B cell (primary cell): ENCODE measurements around the gene ANKS4B. TPM values are rescaled to one million over a fixed set of nuclear protein-coding genes. Genes with fewer than 3 reads are reported as not detected.

Experiments used
- ATAC-seq: fragments of 200-7000 bp; cut with Tn5 transposase; one replicate; pipeline ENCODE4 v1.10.0; 2021; ENCODE audit warnings: low read depth, mild to moderate bottlenecking, moderate number of reproducible peaks, moderate library complexity
- CTCF ChIA-PET: fragments of 350-600 bp; sonication (Branson Sonifier 250); formaldehyde crosslinking; loops from one replicate; lab custom pipeline; 2021; ENCODE audit warnings: antibody characterized with exemption, inconsistent platforms; lab: Charles Lee
- POLR2A ChIA-PET: fragments of 350-600 bp; sonication (Branson Sonifier 250); formaldehyde crosslinking; loops from one replicate; lab custom pipeline; 2021; ENCODE audit warnings: antibody characterized with exemption; lab: Charles Lee
- DNase-seq: peaks from one replicate; pipeline ENCODE4 v3.0.0; 2013
- H2AFZ ChIP-seq: 2 replicates; pipeline ENCODE4 v1.6.1; 2012; ENCODE audit warnings: mild to moderate bottlenecking, low read depth, low read length; ENCODE audit not compliant: insufficient read depth, poor library complexity, severe bottlenecking
- H3K27ac ChIP-seq, 2 donors: 1 replicate in 1 of 2; 2 replicates in 1 of 2; pipeline ENCODE4 v1.5.1; 2012 to 2013; ENCODE audit warnings: low read length in 2 of 2, mild to moderate bottlenecking in 2 of 2, moderate library complexity in 1 of 2
- H3K27me3 ChIP-seq, 4 experiments: fragments of 200-600 bp in 1 of 4; sonication (generic) in 1 of 4; replicated peaks in 1 of 4; 1 replicate in 2 of 4; 2 replicates in 2 of 4; pipeline versions ENCODE4 v1.6.1 to v1.7.0; 2013 to 2016; ENCODE audit warnings: low read length in 3 of 4, mild to moderate bottlenecking in 2 of 4, mixed read lengths in 1 of 4, moderate library complexity in 1 of 4; ENCODE audit not compliant: insufficient read depth in 4 of 4, control insufficient read depth in 3 of 4; ENCODE audit errors: control extremely low read depth in 1 of 4
- H3K36me3 ChIP-seq, 2 experiments: replicated peaks in 1 of 2; 1 replicate in 1 of 2; 2 replicates in 1 of 2; pipeline versions ENCODE4 v1.6.1 to v1.7.1; 2013; ENCODE audit warnings: low read length in 1 of 2; ENCODE audit not compliant: insufficient read depth in 2 of 2, control insufficient read depth in 1 of 2; ENCODE audit errors: control extremely low read depth in 1 of 2, extremely low read depth in 1 of 2
- H3K4me1 ChIP-seq, 2 donors: fragments of 200-600 bp in 1 of 2; sonication (generic) in 1 of 2; 1 replicate in 1 of 2; 2 replicates in 1 of 2; pipeline versions ENCODE4 v1.5.1 to v1.6.1; 2013 to 2017; ENCODE audit warnings: low read length in 2 of 2; ENCODE audit not compliant: control insufficient read depth in 2 of 2, insufficient read depth in 2 of 2
- H3K4me2 ChIP-seq: replicated peaks from 2 replicates; pipeline ENCODE3; 2012; ENCODE audit warnings: mild to moderate bottlenecking, low read depth, low read length; ENCODE audit not compliant: poor library complexity, severe bottlenecking
- H3K4me3 ChIP-seq, 5 experiments: fragments of 200-600 bp in 1 of 5; sonication (generic) in 1 of 5; 1 replicate in 3 of 5; 2 replicates in 2 of 5; pipeline versions ENCODE4 v1.5.1 to v1.7.0; 2011 to 2016; ENCODE audit warnings: low read length in 4 of 5, mild to moderate bottlenecking in 4 of 5, low read depth in 2 of 5, control low read depth in 1 of 5, moderate library complexity in 1 of 5; ENCODE audit not compliant: insufficient read depth in 1 of 5; ENCODE audit errors: control extremely low read depth in 1 of 5, extremely low read depth in 1 of 5
- H3K79me2 ChIP-seq: fragments of 200-600 bp; sonication (generic); one replicate; pipeline ENCODE4 v1.6.0; 2016; ENCODE audit warnings: low read length; ENCODE audit not compliant: control insufficient read depth, insufficient read depth
- H3K9ac ChIP-seq: fragments of 200-600 bp; sonication (generic); 2 replicates; pipeline ENCODE4 v1.6.1; 2017; ENCODE audit warnings: mild to moderate bottlenecking, low read length, moderate library complexity
- H3K9me3 ChIP-seq, 3 donors: one replicate each; pipeline versions ENCODE4 v1.6.1 to v1.7.1; 2013; ENCODE audit warnings: low read length in 2 of 3; ENCODE audit not compliant: control insufficient read depth in 2 of 3, insufficient read depth in 1 of 3; ENCODE audit errors: control extremely low read depth in 1 of 3
- H4K20me1 ChIP-seq: 2 replicates; pipeline ENCODE4 v1.6.0; 2012; ENCODE audit warnings: mild to moderate bottlenecking, low read length; ENCODE audit not compliant: insufficient read depth, control insufficient read depth, poor library complexity, severe bottlenecking
- H3K27ac Mint-ChIP-seq: one replicate; pipeline ENCODE4 v1.8.0; 2021; ENCODE audit warnings: mixed read lengths
- H3K27me3 Mint-ChIP-seq: one replicate; pipeline ENCODE4 v1.8.0; 2021; ENCODE audit warnings: mixed read lengths
- H3K4me1 Mint-ChIP-seq: one replicate; pipeline ENCODE4 v1.8.0; 2021; ENCODE audit warnings: mixed read lengths
- H3K4me3 Mint-ChIP-seq: one replicate; pipeline ENCODE4 v1.8.0; 2021; ENCODE audit warnings: mixed read lengths
- H3K9me3 Mint-ChIP-seq: one replicate; pipeline ENCODE4 v1.8.0; 2022; ENCODE audit warnings: mixed read lengths; ENCODE audit not compliant: insufficient read depth
- EZH2 ChIP-seq: IDR thresholded peaks from 2 replicates; pipeline ENCODE4 v1.6.1; 2012; ENCODE audit warnings: borderline replicate concordance, low read depth, mild to moderate bottlenecking, moderate library complexity, low read length; ENCODE audit not compliant: insufficient read depth, poor library complexity, severe bottlenecking
- WGBS: methylation state at CpG from one replicate; pipeline ENCODE4 v1.1.5; 2013; ENCODE audit warnings: missing lambda C conversion rate; ENCODE audit not compliant: insufficient coverage; 5-methylcytosine and 5-hydroxymethylcytosine counted together
- intact Hi-C: fragments of 100-400 bp; cut with micrococcal nuclease; formaldehyde crosslinking; loops from one replicate; pipeline ENCODE4 v1.10.0; 2022
- polyA plus RNA-seq: library from polyadenylated mRNA; depleted of rRNA; stranded (reverse); fragments of >200 nt; gene quantifications from 2 replicates; pipeline ENCODE4 v1.2.3, GENCODE V29; 2012
- total RNA-seq, 2 donors: library from RNA; stranded (reverse); fragments of 120-200 nt in 1 of 2; gene quantifications; 1 replicate in 1 of 2; 2 replicates in 1 of 2; pipeline versions ENCODE4 v1.2.3 to v1.2.4, GENCODE V29; 2013 to 2022
- TF ChIP-seq, protein P1 (sequence below): fragments of 200-600 bp; IDR thresholded peaks from one replicate; pipeline ENCODE4 v1.8.0; 2022; ENCODE audit warnings: antibody characterized with exemption, mild to moderate bottlenecking

The ANKS4B gene
- total and polyA plus RNA-seq, 2 donors (not counting 1 experiment from before 2014, with no cell fraction given): not detected

DNA sequence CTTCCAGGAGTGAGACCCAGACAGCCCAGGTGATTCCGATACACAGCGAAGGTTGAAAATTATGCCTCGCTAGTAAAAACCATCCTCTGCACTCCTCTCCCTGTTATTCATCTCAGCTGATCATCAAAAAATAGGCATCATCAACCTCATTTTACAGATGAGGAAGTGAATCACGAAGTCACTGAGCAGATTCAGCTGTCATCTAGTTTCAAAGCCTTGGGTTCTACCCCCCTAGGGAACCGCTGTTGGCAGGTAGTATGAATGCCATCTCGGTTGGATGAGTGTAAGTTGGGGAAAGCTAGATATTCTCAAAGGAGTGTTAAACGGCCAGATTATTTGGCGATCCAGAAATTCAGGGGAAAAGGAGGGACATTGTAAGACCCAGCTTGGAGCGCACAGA is 42.6 kb downstream of the ANKS4B start:
- no peaks in the 10 kb centered on the region for H4K20me1 ChIP-seq
- H3K4me1 Mint-ChIP-seq: peaks cover 39% of the 10 kb centered on the region
- H3K27ac ChIP-seq: no peak overlapping the region
- peaks cover 21% of the 10 kb centered on the region for H3K27me3 Mint-ChIP-seq
- intact Hi-C loops: no loop called here
- H3K4me1 ChIP-seq: peaks cover 34 to 36% of the 10 kb centered on the region in 2 donors
- H3K9me3 ChIP-seq: peaks cover 0 to 4% (median 0%) of the 10 kb centered on the region in 3 donors
- peaks cover 0 to 17% (median 5%) of the 10 kb centered on the region in 4 experiments for H3K27me3 ChIP-seq
- no peak overlapping the region for H3K4me3 ChIP-seq
- H3K4me2 ChIP-seq: no peak overlapping the region
- no peak overlapping the region for H3K9ac ChIP-seq
- ChIA-PET POLR2A (interaction anchor here (0.6 kb wide), 1 partner anchor 25 kb away, joined by 8 read pairs; no protein-coding TSS in a partner anchor), CTCF (interaction anchor here (0.8 to 6.9 kb wide), 6 partner anchors 8 to 88 kb away, joined by 3 to 65 read pairs (median 6); no protein-coding TSS in a partner anchor)
- no peaks in the 10 kb centered on the region for H3K9me3 Mint-ChIP-seq
- H3K27ac Mint-ChIP-seq: peak overlapping the region; percentile 62
- peaks cover 7% of the 10 kb centered on the region for H3K79me2 ChIP-seq
- no peak overlapping the region for H2AFZ ChIP-seq
- no peaks in the 10 kb centered on the region for H3K36me3 ChIP-seq
- 59% methylated on average over 6 of the region's 9 CpGs for WGBS
- H3K4me3 Mint-ChIP-seq: peak overlapping the region; percentile 76
- peak; percentile 51 for ATAC-seq
- TF ChIP-seq, protein P1, sequence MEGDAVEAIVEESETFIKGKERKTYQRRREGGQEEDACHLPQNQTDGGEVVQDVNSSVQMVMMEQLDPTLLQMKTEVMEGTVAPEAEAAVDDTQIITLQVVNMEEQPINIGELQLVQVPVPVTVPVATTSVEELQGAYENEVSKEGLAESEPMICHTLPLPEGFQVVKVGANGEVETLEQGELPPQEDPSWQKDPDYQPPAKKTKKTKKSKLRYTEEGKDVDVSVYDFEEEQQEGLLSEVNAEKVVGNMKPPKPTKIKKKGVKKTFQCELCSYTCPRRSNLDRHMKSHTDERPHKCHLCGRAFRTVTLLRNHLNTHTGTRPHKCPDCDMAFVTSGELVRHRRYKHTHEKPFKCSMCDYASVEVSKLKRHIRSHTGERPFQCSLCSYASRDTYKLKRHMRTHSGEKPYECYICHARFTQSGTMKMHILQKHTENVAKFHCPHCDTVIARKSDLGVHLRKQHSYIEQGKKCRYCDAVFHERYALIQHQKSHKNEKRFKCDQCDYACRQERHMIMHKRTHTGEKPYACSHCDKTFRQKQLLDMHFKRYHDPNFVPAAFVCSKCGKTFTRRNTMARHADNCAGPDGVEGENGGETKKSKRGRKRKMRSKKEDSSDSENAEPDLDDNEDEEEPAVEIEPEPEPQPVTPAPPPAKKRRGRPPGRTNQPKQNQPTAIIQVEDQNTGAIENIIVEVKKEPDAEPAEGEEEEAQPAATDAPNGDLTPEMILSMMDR: no peak
- no peak for TF ChIP-seq EZH2
- DNase-seq: peak; percentile 55
